Stimulated activated CD4-positive, alpha-beta T cell treated with anti-CD3 and anti-CD28 coated beads, Interleukin-15, amount 100 ng/mL, for 24 hours (primary cell): ENCODE measurements around the gene VPS26B.
A peak's percentile ranks its signal among the peaks of the same experiment; 100 is the strongest.
"Not testable (repeated sequence)": the region's sequence is repeated elsewhere in the genome, so short reads cannot be mapped to it uniquely, and the experiment has no call there.

Source experiments
- DNase-seq: peaks from one replicate; pipeline ENCODE4 v3.0.0-alpha.2; 2020

VPS26B gene

DNA sequence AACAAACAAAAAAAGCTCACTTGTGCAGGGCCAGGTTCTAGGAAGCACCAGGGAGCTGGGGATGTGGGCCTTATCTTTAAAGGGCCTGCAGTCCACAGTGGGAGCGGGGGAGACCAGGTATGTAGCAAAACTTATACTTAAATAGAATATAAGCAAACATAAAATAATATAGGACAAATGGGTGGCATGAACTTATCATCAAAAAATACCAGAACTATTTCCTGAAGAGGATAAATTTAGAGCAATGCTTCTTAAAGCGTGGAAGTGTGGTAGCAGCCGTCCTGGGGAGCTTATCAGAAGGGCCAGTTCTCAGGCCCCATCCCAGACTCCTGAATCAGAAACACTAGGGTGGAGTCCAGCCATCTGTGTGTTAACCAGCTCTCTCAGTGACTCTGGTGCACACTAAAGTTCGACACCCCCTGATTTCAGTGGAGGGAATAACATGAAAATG is 9.3 kb downstream of the VPS26B start:
- DNase-seq = no peak

DNA sequence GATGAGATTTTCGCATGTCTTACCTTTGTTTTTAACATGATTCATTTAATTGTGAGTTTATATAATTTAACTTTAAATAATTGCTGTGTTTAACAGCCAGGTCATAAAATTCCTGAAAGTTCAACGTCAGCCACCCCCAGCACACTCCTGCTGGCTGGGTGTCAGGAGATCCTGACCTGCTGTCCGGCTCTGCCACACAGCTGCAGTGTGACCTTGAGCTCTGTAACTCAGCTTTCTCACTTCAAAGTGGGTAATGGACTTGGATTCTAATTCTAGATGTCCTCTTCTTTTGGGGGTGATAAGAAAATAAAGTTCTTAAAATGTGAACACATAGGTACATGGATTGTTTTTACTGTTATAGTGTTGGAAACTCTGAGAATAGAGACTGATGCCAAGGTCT is 10.9 kb downstream of the VPS26B start:
- DNase-seq = no peak

DNA sequence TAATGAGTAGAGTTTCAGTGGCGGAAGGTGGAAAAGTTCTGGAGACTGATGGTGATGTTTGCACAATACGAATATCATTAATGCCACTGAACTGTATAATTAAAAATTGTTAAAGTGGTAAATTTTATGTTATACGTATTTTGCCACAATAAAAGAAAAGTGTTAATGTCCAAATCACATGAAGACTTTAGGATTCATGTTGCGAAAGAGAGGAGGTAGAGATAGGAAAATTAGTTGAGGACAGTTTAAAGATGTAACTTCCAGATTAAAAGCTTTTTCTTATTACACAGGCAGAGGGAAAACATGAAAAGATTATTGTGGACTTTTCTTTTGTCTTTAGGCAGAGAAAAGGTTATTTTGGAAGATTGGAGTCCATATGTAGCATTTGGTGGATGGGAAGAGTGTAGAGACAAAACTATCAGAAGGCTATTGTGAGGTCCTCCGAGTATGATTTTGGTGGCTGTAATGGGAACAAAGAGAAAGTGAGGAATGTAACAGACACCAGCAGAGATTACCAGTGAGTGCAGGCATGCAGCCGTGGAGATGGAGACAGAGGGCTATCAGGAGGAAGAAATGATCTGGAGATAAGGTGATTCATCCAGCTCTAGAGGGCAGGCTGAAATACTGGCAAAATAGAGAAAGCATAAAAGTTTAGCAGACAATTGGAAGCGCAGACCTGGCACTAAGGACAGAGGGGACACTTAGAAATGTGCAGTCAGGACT is 12.5 kb downstream of the VPS26B start:
- DNase-seq = no peak

DNA sequence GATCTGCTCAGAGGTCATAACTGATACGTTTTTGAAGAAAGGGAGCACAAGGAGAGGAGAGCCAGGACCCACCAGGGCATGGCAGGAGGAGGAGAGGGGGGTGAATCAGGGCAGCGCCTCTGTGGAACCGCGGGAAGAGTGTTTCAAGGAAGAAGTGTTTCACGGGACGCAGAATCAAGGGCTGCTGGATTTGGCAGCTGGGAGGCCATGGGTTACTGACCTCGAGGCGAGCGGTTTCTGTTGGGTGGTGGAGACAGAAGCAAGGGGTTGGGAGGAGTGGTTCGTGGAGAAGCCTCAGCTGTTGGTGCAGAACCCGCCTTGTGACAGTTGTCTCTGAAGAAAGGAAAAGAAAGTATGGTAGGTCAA is 13.1 kb downstream of the VPS26B start:
- no peak for DNase-seq

DNA sequence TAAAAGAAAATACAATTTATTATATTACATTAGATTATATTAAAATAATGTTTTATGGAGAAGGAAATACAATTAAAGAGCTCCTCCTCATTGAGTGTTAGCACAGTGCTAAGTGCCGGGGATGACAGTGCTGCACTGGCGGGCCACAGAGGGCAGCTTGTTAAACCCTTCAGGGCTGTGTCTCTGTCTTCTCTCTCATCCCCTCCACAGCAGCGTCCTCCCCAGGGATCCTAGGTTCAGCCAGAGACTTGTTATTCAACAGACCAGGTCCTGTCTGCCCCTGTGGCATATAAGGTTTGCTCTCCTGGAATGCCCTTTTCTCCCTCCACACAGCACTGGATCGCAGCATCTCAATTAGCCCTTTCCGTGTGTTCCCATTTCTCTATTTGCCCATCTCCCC is 14.5 kb downstream of the VPS26B start:
- no peak for DNase-seq

DNA sequence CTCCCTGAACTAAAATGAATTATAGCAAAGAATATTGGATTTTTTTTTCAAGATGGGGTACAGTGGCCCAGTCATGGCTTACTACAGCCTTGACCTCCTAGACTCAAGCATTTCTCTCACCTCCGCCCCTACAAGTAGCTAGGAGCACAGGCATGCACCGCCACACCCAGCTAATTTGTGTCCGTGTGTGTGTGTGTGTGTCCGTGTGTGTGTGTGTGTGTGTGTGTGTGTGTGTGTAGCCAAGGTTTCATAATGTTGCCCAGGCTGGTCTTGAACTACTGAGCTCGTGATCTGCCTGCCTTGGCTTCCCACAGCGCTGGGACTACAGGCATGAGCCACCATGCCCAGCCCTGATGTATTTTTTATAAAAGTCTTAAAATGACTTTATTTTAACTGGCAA is 16.1 kb downstream of the VPS26B start:
- no peak for DNase-seq

DNA sequence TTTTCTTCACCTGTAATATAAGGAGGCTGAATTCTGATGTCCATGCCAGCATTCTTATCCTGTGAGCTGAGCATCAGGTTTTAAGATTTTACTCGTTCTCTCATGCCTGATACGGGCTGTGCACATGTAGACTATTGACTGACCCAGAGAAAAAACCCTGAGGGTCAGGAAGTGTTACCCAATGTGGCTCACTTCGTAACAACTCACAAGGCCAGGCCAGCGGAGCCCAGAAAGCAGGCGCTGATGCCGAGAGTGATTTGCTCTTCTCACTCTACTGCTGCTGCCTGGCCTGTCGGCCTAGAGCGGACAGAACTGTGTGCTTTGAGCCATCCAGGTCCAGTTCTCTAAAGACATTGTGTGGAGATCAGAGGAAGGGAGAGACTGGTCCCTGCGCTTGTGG is 17.9 kb downstream of the VPS26B start:
- DNase-seq = no peak

DNA sequence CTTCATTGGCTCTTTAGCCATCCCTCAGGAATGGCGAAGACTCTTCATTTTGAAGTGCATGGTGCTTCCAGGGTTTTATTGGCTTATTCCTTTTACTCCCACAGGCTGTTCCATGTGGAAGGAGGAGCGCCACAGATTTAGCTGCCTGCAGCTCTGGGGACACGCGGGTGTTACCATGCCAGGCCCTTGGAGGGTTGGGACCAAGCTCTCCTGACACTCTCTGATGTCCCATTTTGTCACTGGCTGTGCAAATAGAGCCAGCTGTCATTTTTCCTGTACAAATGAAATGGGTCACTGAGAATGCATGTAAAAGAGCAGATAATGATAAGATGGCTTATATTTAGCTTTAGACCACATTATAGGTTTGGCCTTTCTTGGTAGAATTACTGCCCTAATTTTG is 19.4 kb downstream of the VPS26B start:
- DNase-seq = no peak

DNA sequence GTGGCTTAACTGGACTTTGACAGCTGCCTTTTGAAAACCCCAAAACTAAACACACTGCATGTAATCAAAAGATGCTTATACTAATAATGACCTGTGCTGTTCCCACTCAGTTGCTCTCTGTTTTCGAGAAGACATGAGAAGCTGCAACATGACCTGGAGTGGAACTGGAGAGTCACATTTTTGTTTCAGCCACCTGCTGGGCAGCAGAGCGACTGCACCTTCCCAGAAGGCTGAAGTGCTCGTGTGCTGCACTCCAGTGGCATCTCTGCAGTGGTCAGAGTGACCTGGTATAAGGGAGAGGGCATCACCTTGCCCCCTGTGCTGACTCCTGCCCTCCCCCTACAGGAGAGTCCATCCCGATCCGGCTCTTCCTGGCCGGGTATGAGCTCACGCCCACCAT is 20.1 kb downstream of the VPS26B start:
- no peak for DNase-seq

DNA sequence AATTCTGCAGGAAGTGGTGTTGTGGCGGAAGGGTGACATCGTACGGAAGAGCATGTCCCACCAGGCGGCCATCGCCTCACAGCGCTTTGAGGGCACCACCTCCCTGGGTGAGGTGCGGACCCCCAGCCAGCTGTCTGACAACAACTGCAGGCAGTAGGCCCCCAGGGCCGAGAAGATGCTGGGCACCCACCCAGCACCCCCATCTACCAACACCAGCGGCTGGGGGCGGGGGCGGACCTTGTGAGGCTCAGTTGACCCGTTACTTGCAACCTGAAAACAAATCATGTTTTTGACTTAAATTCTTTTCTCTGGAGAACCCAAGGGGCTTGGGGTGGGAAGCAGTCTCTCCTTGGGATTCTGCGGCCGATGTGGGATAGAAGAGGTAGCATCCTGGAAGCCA is 21.0 kb downstream of the VPS26B start:
- no peak for DNase-seq

DNA sequence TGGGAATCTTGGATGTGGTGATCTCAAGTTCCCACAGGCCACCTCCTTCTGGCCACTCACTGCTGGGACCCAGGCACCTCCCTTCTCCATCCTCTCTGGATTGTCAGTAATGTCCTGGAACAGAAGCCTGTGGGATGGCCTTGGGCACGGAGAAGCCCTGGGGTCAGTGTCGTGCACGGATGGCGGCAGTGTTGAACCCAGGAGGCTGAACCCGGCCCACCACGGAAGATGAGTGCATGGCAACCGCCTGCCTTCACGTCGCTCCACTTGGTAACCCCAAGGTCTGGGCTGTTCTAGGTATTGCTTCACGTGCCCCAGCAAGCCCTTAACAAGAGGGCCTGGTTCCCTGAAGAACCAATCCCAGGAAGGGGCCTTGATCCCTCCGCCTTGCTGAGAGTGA is 21.6 kb downstream of the VPS26B start:
- DNase-seq = no peak

DNA sequence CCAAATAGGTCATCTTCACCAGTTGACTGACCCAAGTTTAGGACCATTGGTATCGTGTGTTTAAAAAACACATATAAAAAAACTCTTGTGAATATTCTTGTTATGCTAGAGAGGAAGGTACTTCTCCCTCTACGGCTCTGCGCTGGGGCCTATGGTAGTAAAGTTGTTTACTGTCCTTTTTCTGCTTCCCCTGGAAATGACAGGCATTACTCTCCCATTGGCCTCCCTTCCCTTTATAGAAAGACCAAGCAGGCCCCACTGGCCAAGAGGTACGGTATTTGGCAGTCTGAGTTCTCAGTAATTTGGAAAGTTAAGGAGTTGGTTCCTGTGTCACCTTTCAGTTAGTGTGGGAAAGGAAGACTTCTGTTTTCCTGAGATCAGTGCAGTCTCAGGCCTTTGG is 22.2 kb downstream of the VPS26B start:
- no peak for DNase-seq

DNA sequence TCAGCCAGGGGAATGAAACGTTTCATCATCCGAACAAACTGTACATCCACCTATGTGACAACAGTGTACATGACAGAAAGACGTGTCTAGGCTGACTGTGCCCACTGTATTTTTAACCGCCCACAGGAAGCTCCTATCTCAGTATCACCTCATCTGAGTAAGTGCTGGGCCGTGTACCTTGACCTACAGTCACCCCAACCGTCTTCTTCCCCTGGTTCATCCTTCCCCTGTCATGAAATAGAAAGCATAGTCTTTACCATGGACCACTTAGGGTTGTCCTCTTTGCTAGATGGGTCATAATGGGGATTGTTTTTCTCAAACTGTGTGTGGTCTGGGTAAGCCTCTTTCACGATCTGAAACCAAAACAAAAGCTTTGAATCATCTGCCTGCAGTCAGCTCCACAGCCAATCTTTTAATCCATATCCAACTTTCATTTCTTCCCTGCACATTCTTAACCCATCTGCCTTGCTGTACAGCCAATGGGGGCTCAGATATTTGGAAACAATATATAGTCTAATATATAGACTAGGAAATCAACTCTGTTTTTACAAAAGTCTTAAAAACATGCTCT is 24.5 kb downstream of the VPS26B start:
- DNase-seq = no peak

DNA sequence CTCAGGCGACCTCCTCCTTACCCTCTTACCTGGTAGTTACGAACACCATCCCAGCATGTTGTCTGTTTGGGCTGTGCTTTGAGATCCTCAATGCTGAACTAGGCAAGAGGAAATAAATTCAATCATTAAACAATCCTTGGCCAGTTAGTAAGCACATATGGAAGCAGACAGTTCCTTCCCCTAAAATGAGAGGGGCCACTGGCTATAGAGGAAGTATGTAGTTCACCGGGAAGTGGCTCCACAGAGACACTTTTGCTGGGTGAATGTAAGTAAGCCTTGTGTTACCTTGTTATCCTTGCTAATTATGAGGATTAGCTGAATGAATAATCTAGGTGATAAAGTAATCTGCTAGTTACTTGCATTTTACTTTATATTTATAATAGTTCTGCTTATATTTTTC is 25.8 kb downstream of the VPS26B start:
- no peak for DNase-seq

DNA sequence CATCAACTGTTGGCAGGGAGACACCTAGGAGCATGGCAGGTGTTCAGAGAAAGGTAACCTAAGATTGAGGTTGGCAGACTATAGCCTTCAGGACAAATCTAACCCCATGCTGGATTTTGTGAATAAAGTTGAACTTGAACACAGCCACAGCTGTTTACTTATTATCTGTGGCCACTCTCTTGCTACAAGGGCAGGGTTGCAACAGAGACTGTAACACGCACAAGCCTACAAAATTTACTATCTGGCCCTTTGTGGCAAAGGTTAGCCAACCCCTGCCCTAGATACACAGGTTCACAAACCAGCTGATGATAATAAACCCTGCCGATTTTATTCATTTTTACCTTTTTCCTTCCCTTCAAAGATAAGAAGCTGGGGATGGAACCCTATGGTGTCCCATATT is 26.2 kb downstream of the VPS26B start:
- DNase-seq = no peak

DNA sequence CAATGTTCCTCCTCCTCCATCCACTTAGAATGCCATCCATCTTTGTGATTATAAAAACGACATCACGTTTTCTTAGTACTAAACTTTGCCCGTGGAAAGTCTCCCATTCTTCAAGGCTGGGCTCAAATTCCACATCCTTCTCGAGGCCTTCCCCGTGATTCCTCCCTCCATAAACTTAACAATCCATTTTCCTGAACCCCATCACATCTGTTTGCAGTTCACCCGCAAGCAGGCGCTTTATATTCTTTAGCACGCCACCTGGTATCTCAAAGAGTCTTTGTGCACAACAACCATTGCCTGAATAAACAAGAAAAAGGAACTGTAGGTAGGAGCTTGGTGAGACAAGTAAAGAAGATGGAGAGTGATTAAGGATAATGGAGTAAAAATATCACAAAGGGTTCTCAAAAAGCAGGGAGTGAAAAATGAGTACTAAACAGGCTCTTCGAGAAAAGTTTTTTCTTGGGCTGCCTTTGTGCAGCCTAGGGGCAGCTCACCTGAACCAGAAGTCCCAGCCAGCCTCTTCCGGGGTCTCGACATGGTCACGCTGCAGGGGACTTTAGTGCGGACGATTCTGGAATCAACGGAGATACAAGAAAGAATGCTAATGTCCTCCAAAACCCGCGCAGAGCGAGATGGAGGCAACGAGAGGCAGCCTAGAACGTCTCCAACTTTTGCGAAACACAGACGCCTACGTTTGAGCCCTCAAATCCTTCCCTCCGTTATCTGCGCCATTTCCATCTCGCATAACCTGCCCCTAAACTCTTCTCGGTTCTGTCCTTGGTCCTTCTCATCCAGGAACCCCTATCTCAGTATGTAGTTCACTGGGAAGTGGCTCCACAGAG is 28.1 kb downstream of the VPS26B start:
- DNase-seq = peak; percentile 35

DNA sequence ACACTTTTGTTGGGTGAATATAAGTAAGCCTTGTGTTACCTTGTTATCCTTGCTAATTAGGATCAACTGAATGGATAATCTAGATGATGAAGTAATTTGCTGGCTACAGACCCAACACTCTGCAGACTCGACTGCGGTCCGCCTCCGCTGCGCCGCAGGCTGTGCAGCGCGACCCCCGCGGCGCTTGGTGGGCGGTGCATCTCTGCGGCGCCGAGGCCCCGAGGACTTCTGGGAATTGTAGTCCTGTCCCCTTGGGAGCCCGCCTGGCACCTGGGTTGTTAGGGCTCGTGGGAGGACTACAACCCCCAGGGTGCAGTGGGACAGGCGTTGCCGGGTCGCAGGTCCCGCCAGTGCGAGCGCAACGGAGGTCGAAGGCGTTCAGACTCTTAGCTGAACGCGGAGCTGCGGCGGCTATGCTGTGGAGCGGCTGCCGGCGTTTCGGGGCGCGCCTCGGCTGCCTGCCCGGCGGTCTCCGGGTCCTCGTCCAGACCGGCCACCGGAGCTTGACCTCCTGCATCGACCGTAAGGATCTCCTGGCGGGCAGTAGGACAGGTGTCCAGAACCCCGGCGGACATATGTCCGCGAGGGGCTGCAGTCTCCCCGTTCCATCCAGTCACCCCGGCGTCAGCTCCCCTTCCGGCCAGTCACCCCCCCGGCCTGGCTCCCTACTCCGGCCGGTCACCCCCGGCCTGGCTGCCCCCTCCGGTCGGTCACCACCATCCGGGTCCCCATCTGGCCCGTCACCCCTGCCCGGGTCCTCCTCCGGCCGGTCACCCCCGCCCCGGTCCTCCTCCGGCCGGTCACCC is 28.9 kb downstream of the VPS26B start, which contains the start of the genes ACAD8 and THYN1:
TSS of gene ACAD8 (plus strand) at position 381 of the 806 bp plus-strand sequence. CDS start at position 414, 33 bp downstream.
TSS of gene THYN1 (minus strand) at position 165 of the 806 bp plus-strand sequence. CDS start 470 bp downstream, outside the sequence.
- DNase-seq = peak; percentile 97

DNA sequence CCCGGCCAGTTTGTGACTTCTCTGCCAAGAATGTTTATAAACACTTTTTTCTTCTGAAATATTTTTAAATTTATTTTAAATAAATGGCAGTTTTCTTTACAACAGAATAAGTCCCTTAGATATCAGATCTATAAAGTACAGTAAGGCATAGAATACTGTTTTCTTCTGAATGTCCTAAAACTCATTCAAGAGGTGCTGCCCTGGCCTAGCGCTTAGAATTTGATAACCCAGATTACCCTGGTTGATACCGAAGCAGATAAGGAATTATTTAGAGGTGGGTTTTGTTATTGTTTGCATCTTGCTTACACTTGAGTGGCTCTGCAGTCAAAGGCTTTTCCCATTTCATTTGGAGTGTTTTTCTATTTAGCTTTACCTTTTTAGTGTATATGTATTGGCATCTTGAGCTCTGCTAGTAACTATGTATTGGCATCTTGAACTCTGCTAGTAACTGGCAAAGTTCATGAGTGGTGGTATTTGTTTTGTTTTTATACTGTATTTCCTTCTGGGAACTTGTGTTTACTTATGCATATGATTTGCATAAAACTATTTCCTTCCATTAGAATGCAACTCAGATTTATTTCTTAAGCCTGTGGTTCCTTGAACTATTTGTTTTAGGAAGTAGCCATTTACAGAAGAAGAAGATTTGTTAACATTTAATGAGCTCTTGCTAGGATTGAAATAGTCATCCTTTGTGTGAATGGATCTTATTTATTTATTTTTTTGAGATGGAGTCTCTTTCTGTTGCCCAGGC is 30.1 kb downstream of the VPS26B start:
- DNase-seq = no peak

DNA sequence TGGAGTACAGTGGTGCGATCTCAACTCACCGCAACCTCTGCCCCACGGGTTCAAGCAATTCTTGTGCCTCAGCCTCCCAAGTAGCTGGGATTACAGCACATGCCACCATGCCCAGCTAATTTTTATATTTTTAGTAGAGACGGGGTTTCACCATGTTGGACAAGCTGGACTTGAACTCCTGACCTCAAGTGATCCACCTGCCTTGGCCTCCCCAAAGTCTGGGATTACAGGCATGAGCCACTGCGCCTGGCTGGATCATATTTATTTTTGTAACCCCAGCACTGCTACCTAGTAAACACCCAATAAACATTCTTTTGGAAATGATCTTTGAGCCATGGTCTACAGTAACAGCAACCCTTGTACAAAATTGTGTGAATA is 30.7 kb downstream of the VPS26B start:
- not testable (repeated sequence) for DNase-seq

DNA sequence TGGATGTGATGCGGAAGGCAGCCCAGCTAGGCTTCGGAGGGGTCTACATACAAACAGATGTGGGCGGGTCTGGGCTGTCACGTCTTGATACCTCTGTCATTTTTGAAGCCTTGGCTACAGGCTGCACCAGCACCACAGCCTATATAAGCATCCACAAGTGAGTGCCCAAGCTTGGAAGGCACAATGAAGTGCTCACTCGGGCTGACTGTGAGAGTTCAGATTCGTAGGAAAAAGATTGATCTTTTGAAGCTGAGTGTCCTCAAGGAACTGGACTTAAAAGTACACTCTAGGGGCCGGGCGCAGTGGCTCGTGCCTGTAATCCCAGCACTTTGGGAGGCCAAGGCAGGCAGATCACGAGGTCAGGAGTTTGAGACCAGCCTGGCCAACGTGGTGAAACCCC is 32.6 kb downstream of the VPS26B start:
- DNase-seq = no peak

DNA sequence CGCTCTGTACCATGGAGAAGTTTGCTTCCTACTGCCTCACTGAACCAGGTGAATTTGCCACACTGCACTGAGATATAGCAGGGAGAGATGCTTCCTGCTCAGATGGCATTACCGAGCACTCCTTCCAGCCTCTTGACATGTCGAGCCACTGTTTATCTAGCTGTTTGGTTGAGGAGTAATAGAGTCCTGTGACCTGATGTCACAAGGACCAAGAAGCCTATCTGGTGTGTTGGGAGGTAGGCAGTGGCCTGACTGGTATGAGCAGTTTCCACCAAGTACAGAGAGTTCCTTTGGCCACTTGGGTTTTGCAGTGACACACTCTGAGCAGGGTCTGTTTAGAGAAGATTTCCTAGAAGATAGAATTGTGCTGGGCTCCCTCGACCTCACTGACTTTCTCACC is 34.1 kb downstream of the VPS26B start:
- DNase-seq = no peak

DNA sequence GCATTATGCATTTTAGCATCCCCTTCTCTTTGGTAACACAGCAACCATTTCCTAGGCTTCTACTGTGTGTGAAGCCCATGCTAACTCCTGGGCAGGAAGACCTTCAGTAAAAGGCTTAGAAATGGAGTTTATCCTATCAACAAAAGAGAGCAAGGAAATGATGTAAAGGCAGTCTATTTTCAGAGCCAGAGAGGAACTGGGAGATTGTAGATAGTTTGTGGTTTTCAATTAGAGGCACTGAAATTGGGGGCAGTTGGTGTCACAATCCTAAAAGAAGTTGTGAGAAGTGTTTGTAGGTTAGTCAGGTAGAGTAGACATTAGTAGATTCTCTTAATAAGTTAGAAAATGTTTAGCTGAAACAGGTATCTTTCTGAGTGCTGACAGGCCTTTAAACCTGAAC is 36.0 kb downstream of the VPS26B start:
- no peak for DNase-seq
